Astrocyte (in vitro differentiated cells and primary cell): ENCODE measurements around the gene ZNF606.

ENCODE experiments used
- EZH2 ChIP-seq: IDR thresholded peaks from 2 replicates; pipeline ENCODE4 v1.6.1; 2012; ENCODE audit warnings: mild to moderate bottlenecking, low read length, inconsistent platforms; ENCODE audit not compliant: insufficient read depth
- TF ChIP-seq, protein P1 (sequence below): IDR thresholded peaks from 2 replicates; pipeline ENCODE4 v1.5.1; 2011; ENCODE audit warnings: low read depth, mild to moderate bottlenecking, inconsistent platforms, low read length, moderate library complexity; ENCODE audit not compliant: insufficient read depth

DNA sequence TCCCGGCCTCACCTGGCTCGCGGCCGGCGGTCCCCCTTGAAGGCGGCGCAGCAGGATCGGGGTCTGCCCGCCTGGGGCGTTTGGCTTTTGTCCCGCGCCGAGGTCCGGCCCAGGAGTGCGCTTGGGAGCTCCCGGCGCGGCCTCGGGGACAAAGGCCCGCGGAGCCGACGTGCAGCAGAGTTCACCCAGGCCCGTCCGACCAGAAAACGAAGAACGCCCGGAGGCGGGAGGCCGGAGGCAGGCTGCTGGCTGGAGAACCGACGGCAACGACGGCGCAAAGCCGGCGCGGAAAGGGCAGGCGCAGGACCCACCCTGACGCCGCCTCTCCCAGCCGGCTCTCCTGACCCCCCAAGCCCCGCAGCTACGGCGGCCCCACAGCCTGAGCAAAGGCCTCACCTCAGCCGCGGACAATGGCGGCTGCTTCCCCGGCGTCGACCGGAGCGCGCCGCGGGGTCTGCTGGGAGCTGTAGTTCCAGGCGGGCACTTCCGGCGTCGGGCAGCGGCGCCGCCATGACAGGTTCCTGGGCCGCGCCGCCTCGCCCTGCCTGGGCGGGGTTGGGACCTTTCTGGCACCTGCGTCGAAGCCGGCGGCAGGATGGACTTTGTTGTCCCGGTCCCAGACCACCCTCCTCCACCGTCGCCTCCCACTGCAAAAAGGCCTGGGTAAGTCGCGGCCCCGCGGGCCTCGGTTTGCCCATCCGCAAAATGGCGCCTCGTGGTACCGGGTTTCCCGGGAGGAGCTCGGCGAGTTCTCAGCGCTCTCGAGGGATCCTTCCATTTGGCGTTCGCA, at the start of gene ZNF606:
- TF ChIP-seq, protein P1, sequence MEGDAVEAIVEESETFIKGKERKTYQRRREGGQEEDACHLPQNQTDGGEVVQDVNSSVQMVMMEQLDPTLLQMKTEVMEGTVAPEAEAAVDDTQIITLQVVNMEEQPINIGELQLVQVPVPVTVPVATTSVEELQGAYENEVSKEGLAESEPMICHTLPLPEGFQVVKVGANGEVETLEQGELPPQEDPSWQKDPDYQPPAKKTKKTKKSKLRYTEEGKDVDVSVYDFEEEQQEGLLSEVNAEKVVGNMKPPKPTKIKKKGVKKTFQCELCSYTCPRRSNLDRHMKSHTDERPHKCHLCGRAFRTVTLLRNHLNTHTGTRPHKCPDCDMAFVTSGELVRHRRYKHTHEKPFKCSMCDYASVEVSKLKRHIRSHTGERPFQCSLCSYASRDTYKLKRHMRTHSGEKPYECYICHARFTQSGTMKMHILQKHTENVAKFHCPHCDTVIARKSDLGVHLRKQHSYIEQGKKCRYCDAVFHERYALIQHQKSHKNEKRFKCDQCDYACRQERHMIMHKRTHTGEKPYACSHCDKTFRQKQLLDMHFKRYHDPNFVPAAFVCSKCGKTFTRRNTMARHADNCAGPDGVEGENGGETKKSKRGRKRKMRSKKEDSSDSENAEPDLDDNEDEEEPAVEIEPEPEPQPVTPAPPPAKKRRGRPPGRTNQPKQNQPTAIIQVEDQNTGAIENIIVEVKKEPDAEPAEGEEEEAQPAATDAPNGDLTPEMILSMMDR: no peak
- no peak for TF ChIP-seq EZH2
